PC-9 (cell line): ENCODE measurements around the gene DCTD. TPM values are rescaled to one million over a fixed set of nuclear protein-coding genes. Genes with fewer than 3 reads are reported as not detected.

ENCODE experiments used
- BruUV-seq: library from RNA; stranded (reverse); fragments of 400-500 nt; replicated peaks from 2 replicates; lab custom pipeline; 2021; lab: Mats Ljungman, UMichigan
- CTCF ChIA-PET: fragments of 300-600 bp; sonication (Branson Sonifier 250); formaldehyde crosslinking; loops from one replicate; lab custom pipeline; 2022; ENCODE audit warnings: antibody characterized with exemption; lab: Charles Lee
- POLR2A ChIA-PET: fragments of 300-600 bp; sonication (Branson Sonifier 250); formaldehyde crosslinking; loops from one replicate; lab custom pipeline; 2022; ENCODE audit warnings: antibody characterized with exemption; ENCODE audit not compliant: unreplicated experiment; lab: Charles Lee
- DNase-seq, 2 experiments: peaks; one replicate each; pipeline versions ENCODE4 v3.0.0 to v3.0.0-alpha.2; 2015 to 2022; ENCODE audit warnings: mixed read lengths in 1 of 2
- H2AFZ ChIP-seq: fragments of 200-600 bp; sonication (generic); 2 replicates; pipeline ENCODE4 v1.8.1; 2017; ENCODE audit warnings: antibody characterized with exemption
- H3F3A ChIP-seq: fragments of 200-600 bp; sonication (generic); 2 replicates; pipeline ENCODE4 v1.8.1; 2017; ENCODE audit warnings: antibody characterized with exemption, mild to moderate bottlenecking, low read depth; ENCODE audit not compliant: insufficient read depth
- H3K27ac ChIP-seq: fragments of 200-600 bp; sonication (generic); 2 replicates; pipeline ENCODE4 v1.6.1; 2016; ENCODE audit warnings: mixed run types
- H3K27me3 ChIP-seq: fragments of 200-600 bp; sonication (generic); 2 replicates; pipeline ENCODE4 v1.6.1; 2016; ENCODE audit warnings: low read depth, mixed run types; ENCODE audit not compliant: insufficient read depth
- H3K36me3 ChIP-seq: fragments of 200-600 bp; sonication (generic); 2 replicates; pipeline ENCODE4 v1.6.1; 2016; ENCODE audit warnings: low read depth, mixed run types
- H3K4me1 ChIP-seq: fragments of 200-600 bp; sonication (generic); replicated peaks from 2 replicates; pipeline ENCODE4 v1.6.1; 2016; ENCODE audit warnings: mixed run types; ENCODE audit not compliant: insufficient read depth
- H3K4me2 ChIP-seq: fragments of 200-600 bp; sonication (generic); 2 replicates; pipeline ENCODE4 v1.6.1; 2017; ENCODE audit warnings: mixed run types
- H3K4me3 ChIP-seq: fragments of 200-600 bp; sonication (generic); 2 replicates; pipeline ENCODE4 v1.6.1; 2016; ENCODE audit warnings: mixed run types
- H3K79me2 ChIP-seq: fragments of 200-600 bp; sonication (generic); 2 replicates; pipeline ENCODE4 v1.6.1; 2017; ENCODE audit warnings: low read depth, mixed run types
- H3K9me2 ChIP-seq: fragments of 200-600 bp; sonication (generic); 2 replicates; pipeline ENCODE4 v1.8.1; 2017; ENCODE audit warnings: mild to moderate bottlenecking; ENCODE audit not compliant: insufficient read depth
- H3K9me3 ChIP-seq: fragments of 200-600 bp; sonication (generic); 2 replicates; pipeline ENCODE4 v1.8.1; 2016; ENCODE audit warnings: low read depth; ENCODE audit not compliant: insufficient read depth
- H4K20me1 ChIP-seq: fragments of 200-600 bp; sonication (generic); 2 replicates; pipeline ENCODE4 v1.8.1; 2017; ENCODE audit not compliant: insufficient read depth
- EZH2 ChIP-seq: fragments of 200-600 bp; sonication (generic); IDR thresholded peaks from 2 replicates; pipeline ENCODE4 v1.8.0; 2017; ENCODE audit warnings: antibody characterized with exemption, low read depth
- intact Hi-C: fragments of 100-400 bp; cut with micrococcal nuclease; formaldehyde crosslinking; loops from one replicate; pipeline ENCODE4 v1.10.0; 2022; ENCODE audit not compliant: unreplicated experiment
- total RNA-seq: library from RNA; stranded (reverse); gene quantifications from 2 replicates; pipeline ENCODE4 v1.2.3, GENCODE V29; 2021
- TF ChIP-seq, protein P1 (sequence below): fragments of 200-600 bp; sonication (generic); conservative IDR thresholded peaks from 2 replicates; pipeline ENCODE4 v1.6.1; 2017; ENCODE audit warnings: mixed run types, antibody characterized with exemption, mild to moderate bottlenecking, moderate library complexity

The DCTD gene
- total RNA-seq, 1 experiment from 2014 or later, result 116 TPM

DNA sequence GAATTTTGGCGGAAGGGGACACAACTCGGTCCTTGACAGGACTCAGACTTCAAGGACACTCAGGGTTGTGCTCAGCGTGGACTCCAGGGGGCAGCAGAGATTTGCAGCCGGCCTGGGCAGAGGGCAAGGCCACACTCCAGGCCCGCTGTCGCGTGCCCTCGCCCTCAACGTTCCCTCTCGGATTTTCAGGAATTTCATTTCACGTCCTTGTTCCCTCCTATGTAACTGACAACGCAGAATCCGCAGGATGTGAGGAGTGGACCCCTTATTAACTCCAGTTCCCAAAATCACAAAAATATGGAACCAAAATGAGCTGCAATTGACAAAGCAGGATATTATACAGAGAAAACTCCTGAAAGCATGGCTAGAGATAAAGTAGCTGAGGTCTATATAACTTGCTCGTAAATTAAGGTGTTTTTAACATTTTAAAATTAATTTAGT lies 21.0 kb upstream of the DCTD start:
- intact Hi-C loops, result loop anchor here (1.0 to 5.0 kb wide), 4 partner anchors 135 to 464 kb away; no protein-coding TSS in a partner anchor

DNA sequence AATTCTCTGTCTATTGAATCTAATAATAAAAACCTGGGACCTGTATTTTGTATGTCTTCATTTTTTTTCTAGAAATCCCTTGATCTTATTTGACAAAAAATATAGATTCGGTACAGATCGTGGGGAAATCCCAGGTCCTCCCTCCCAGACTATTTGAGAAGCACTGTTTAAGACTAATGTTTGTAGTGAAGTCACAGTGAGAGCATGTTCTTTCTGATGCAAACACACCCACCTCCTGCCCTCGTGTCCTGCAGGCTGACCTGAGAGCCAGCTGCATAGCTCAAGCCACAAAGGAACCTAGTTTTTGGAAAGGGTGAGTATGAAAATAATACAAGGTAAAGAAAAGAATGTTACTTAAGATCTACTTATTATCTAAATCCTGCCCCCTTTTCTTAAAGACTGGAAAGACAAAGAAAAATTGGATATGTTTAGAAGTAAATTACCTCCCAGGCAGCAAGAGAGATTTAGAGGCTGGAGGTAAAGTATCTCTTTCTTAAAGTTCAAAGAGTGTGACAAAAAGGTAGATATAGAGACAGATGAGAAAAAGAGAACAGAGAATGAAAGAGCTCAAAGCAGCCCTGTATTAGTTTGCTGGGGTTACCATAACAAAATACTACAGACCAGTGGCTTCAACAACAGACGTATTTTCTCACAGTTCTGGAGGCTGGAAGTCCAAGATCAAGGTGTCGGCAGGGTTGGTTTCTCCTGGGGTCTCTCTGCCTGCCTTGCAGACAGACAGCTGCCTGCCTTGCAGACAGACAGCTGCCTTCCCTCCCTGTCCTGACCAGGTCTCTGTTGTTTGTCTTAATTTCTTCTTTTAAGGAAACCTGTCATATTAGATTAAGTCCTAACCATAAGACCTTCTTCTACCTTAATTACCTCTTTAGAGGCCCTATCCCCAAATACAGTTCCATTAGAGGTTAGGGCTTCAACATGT lies 20.4 kb upstream of the DCTD start:
- no peaks in the 10 kb centered on the region for H3K9me3 ChIP-seq
- ChIA-PET CTCF (interaction anchor here (0.7 to 1.2 kb wide), 2 partner anchors 110 to 325 kb away, joined by 3 to 4 read pairs; no protein-coding TSS in a partner anchor), POLR2A (no interaction called here)
- no peaks in the 10 kb centered on the region for H3K79me2 ChIP-seq
- DNase-seq, result no peak
- intact Hi-C loops, result loop anchor here (1.0 to 5.0 kb wide), 4 partner anchors 136 to 465 kb away; no protein-coding TSS in a partner anchor
- no peaks in the 10 kb centered on the region for H3K36me3 ChIP-seq
- H4K20me1 ChIP-seq, result no peaks in the 10 kb centered on the region
- BruUV-seq, result no TSS peak
- no peaks in the 10 kb centered on the region for H3K9me2 ChIP-seq
- no peak overlapping the region for H3K27ac ChIP-seq
- no peak overlapping the region for H2AFZ ChIP-seq
- TF ChIP-seq, protein P1, sequence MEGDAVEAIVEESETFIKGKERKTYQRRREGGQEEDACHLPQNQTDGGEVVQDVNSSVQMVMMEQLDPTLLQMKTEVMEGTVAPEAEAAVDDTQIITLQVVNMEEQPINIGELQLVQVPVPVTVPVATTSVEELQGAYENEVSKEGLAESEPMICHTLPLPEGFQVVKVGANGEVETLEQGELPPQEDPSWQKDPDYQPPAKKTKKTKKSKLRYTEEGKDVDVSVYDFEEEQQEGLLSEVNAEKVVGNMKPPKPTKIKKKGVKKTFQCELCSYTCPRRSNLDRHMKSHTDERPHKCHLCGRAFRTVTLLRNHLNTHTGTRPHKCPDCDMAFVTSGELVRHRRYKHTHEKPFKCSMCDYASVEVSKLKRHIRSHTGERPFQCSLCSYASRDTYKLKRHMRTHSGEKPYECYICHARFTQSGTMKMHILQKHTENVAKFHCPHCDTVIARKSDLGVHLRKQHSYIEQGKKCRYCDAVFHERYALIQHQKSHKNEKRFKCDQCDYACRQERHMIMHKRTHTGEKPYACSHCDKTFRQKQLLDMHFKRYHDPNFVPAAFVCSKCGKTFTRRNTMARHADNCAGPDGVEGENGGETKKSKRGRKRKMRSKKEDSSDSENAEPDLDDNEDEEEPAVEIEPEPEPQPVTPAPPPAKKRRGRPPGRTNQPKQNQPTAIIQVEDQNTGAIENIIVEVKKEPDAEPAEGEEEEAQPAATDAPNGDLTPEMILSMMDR, result no peak
- no peaks in the 10 kb centered on the region for H3K27me3 ChIP-seq
- H3K4me1 ChIP-seq, result no peaks in the 10 kb centered on the region
- peak overlapping the region; percentile 64; the same call in 1 of the 2 replicates for H3K4me2 ChIP-seq
- no peaks in the 10 kb centered on the region for H3F3A ChIP-seq
- H3K4me3 ChIP-seq, result no peak overlapping the region

More for the DNA sequence above, 21.0 kb upstream of the DCTD start:
- Histone ChIP-seq H3K9me3 (no peaks in the 10 kb centered on the region), H4K20me1 (no peaks in the 10 kb centered on the region), H3K27ac (no peak overlapping the region), H3K36me3 (no peaks in the 10 kb centered on the region), H3K9me2 (no peaks in the 10 kb centered on the region), H2AFZ (no peak overlapping the region), H3K4me1 (no peaks in the 10 kb centered on the region), H3K4me3 (no peak overlapping the region), H3K27me3 (peaks cover 4% of the 10 kb centered on the region; the same call in 1 of the 2 replicates), H3F3A (no peaks in the 10 kb centered on the region), H3K4me2 (peak overlapping the region; percentile 64), H3K79me2 (no peaks in the 10 kb centered on the region)
- CTCF ChIA-PET, result interaction anchor here (1.0 to 1.3 kb wide), 3 partner anchors 135 to 324 kb away, joined by 3 to 6 read pairs (median 4); no protein-coding TSS in a partner anchor
- peak in 1 of 2 experiments; percentile 76 for DNase-seq
- POLR2A ChIA-PET, result no interaction called here
- no TSS peak for BruUV-seq
- no peak for TF ChIP-seq EZH2
- TF ChIP-seq, protein P1, result peak; percentile 88

DNA sequence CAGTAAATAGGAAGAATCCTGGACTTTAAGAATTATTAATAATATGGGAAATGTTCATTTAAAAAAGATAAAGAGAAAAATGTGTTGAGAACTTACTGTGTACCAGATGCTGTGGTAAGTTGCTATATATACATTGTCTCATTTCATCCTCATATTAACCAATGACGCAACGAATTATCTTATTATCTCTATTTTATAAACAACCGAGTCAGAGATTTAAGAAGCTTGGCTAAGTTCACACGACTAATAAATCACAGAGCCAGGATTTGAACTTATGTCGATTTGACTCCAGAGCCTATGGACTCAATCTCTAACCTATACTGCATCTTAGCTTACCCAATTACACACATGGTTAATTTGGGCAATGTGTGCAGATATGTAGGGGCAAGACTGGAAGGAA lies 15.5 kb upstream of the DCTD start:
- intact Hi-C loops, result no loop called here
- no peaks in the 10 kb centered on the region for H3K4me1 ChIP-seq
- H3K4me2 ChIP-seq, result no peak overlapping the region
- H3K27me3 ChIP-seq, result no peaks in the 10 kb centered on the region
- H3K9me2 ChIP-seq, result no peaks in the 10 kb centered on the region
- no peak for DNase-seq
- H3K4me3 ChIP-seq, result no peak overlapping the region
- ChIA-PET POLR2A (no interaction called here), CTCF (no interaction called here)
- H3K27ac ChIP-seq, result no peak overlapping the region
- H3K9me3 ChIP-seq, result no peaks in the 10 kb centered on the region
- TF ChIP-seq EZH2, result no peak
- TF ChIP-seq, protein P1, result no peak
- no TSS peak for BruUV-seq
- no peaks in the 10 kb centered on the region for H3F3A ChIP-seq
- no peaks in the 10 kb centered on the region for H4K20me1 ChIP-seq
- no peaks in the 10 kb centered on the region for H3K36me3 ChIP-seq
- H3K79me2 ChIP-seq, result no peaks in the 10 kb centered on the region
- H2AFZ ChIP-seq, result no peak overlapping the region
